ENCODE data around the gene NFXL1.

The NFXL1 gene

GRCh38 chr4:47914220-47914925, at the start of gene NFXL1:
NFXL1 (minus strand) TSS chr4:47914583; CDS start chr4:47914203, 380 bp downstream.
- no peak for TF ChIP-seq SUZ12 (IDR thresholded peaks at IDR 0.05; ENCODE audit: extremely low read depth, insufficient read depth, insufficient read length)
- no peak for TF ChIP-seq YY1 (IDR thresholded peaks at IDR 0.05; ENCODE audit: insufficient read depth, insufficient read length)
- TF ChIP-seq ZNF274 (IDR thresholded peaks at IDR 0.05; ENCODE audit: low read depth, low read length), result no peak
- Histone ChIP-seq H3K4me1 (ENCODE audit: insufficient read depth, insufficient read length) (no peaks in the 10 kb centered on the region), H3K36me3 (ENCODE audit: insufficient read depth, insufficient read length, low read length) (peaks cover 14% of the 10 kb centered on the region), H3K9ac (ENCODE audit: insufficient read length, low read depth) (peak within 1 kb of the TSS; percentile 94), H3K9me3 (ENCODE audit: insufficient read depth, low read length) (no peaks in the 10 kb centered on the region), H3K27me3 (ENCODE audit: insufficient read depth, insufficient read length) (no peaks in the 10 kb centered on the region), H3K4me3 (ENCODE audit: insufficient read length, low read depth) (peak within 1 kb of the TSS; percentile 85)
- peak; percentile 81 for DNase-seq (ENCODE audit: low read depth, low spot score)

DNA sequence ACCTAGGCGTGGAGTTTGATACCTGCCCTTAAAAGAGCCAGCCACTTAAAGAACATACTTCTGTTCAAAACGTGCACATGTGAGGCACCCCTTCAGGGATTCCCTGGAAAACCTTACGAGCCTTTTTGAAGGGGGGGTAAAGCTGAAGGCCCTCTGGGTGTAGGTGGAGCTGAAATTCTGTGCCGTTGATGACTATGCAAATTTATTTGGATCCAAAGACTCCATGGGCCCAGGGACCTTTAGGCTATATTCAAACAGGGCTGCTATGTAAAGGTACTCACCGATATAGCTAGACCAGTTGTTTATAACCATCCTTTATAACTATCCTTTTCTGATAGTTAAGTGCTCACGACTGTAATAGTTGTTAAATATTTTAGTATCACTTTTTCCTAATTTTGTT, 40.3 kb upstream of the NFXL1 start:
- Histone ChIP-seq H3K27me3 (ENCODE audit: insufficient read depth, insufficient read length) (no peaks in the 10 kb centered on the region), H3K36me3 (ENCODE audit: insufficient read depth, insufficient read length, low read length) (no peaks in the 10 kb centered on the region), H3K9ac (ENCODE audit: insufficient read length, low read depth) (no peak overlapping the region), H3K4me1 (ENCODE audit: insufficient read depth, insufficient read length) (no peaks in the 10 kb centered on the region), H3K9me3 (ENCODE audit: insufficient read depth, low read length) (no peaks in the 10 kb centered on the region; the same call in 1 of the 2 replicates), H3K4me3 (ENCODE audit: insufficient read length, low read depth) (no peak overlapping the region)
- TF ChIP-seq SUZ12 (IDR thresholded peaks at IDR 0.05; ENCODE audit: extremely low read depth, insufficient read depth, insufficient read length) (no peak), ZNF274 (IDR thresholded peaks at IDR 0.05; ENCODE audit: low read depth, low read length) (no peak), YY1 (IDR thresholded peaks at IDR 0.05; ENCODE audit: insufficient read depth, insufficient read length) (no peak)
- no peak for DNase-seq (ENCODE audit: low read depth, low spot score)

DNA sequence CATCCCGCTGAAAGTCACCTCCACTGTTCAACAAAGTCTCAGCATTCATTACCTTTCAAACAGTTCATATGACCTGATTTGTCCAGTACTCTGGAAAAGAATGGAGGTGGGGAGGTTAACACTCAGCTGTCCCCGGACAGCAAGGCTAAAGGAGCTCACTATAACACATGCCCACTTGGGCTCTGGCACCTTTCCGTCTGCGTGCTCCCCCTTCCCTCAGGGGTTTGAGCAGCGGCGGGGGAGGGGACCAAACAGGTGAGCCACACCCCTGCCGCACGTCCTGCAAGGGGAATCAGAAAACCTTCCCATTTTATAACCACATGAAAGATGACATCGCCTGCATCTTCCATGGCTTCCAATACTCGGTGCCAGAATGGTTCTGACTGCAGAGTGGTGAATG, 39.9 kb upstream of the NFXL1 start:
- Histone ChIP-seq H3K4me1 (ENCODE audit: insufficient read depth, insufficient read length) (no peaks in the 10 kb centered on the region), H3K27me3 (ENCODE audit: insufficient read depth, insufficient read length) (no peaks in the 10 kb centered on the region), H3K9ac (ENCODE audit: insufficient read length, low read depth) (no peak overlapping the region), H3K9me3 (ENCODE audit: insufficient read depth, low read length) (no peaks in the 10 kb centered on the region; the same call in 1 of the 2 replicates), H3K36me3 (ENCODE audit: insufficient read depth, insufficient read length, low read length) (no peaks in the 10 kb centered on the region), H3K4me3 (ENCODE audit: insufficient read length, low read depth) (no peak overlapping the region)
- no peak for TF ChIP-seq ZNF274 (IDR thresholded peaks at IDR 0.05; ENCODE audit: low read depth, low read length)
- no peak for DNase-seq (ENCODE audit: low read depth, low spot score)

DNA sequence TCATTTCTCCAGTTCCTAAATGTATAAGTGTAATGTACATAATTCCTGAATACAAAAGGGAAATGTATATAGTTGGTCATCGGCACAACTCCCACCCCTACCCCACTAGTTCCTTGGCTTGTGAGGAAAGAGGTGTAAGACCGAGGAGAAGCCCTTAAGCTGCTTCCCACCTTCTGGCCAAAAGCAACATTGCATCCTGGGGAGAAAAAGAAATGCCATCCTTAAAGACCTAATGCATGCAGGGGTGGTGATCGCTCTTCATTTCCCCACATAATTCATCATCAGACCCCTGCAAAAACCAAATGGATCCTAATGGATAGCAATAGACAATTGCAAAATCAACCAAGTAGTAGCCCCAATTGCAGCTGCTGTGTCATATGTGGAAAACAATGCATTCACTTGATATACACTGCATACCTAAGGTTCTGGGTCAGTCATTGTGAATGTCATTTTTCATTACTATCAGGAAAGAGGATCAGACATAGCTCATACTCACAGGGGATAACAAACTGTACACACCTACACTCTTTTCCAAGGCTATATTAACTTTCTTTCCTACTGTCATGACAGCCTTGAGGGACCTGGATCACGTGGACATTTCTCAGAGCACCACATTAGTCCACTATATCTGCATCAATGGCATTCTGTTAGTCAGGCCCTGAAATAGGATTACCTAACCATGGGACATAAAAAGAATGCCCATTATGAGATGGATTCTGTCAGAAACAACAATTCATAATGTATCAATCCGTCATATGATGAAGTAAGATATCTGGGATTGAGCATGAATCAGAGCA, 31.7 kb upstream of the NFXL1 start:
- no peaks in the 10 kb centered on the region for H3K9me3 ChIP-seq (ENCODE audit: insufficient read depth, low read length)
- H3K4me1 ChIP-seq (ENCODE audit: insufficient read depth, insufficient read length), result no peaks in the 10 kb centered on the region
- H3K36me3 ChIP-seq (ENCODE audit: insufficient read depth, insufficient read length, low read length), result no peaks in the 10 kb centered on the region
- H3K27me3 ChIP-seq (ENCODE audit: insufficient read depth, insufficient read length), result no peaks in the 10 kb centered on the region
- DNase-seq (ENCODE audit: low read depth, low spot score), result no peak
- no peak for TF ChIP-seq ZNF274 (IDR thresholded peaks at IDR 0.05; ENCODE audit: low read depth, low read length)
- no peak for TF ChIP-seq SUZ12 (IDR thresholded peaks at IDR 0.05; ENCODE audit: extremely low read depth, insufficient read depth, insufficient read length)
- no peak for TF ChIP-seq YY1 (IDR thresholded peaks at IDR 0.05; ENCODE audit: insufficient read depth, insufficient read length)
- H3K9ac ChIP-seq (ENCODE audit: insufficient read length, low read depth), result no peak overlapping the region
- H3K4me3 ChIP-seq (ENCODE audit: insufficient read length, low read depth), result no peak overlapping the region

- Histone ChIP-seq H3K9me3 (ENCODE audit: insufficient read depth, low read length) (no peaks in the 10 kb centered on the region), H3K27me3 (ENCODE audit: insufficient read depth, insufficient read length) (no peaks in the 10 kb centered on the region), H3K4me1 (ENCODE audit: insufficient read depth, insufficient read length) (no peaks in the 10 kb centered on the region), H3K4me3 (ENCODE audit: insufficient read length, low read depth) (no peak overlapping the region), H3K36me3 (ENCODE audit: insufficient read depth, insufficient read length, low read length) (no peaks in the 10 kb centered on the region), H3K9ac (ENCODE audit: insufficient read length, low read depth) (no peak overlapping the region)
- DNase-seq (ENCODE audit: low read depth, low spot score), result no peak
- TF ChIP-seq ZNF274 (IDR thresholded peaks at IDR 0.05; ENCODE audit: low read depth, low read length), result no peak
Measured at GRCh38 chr4:47942081-47942819, 27.9 kb upstream of the NFXL1 start.

DNA sequence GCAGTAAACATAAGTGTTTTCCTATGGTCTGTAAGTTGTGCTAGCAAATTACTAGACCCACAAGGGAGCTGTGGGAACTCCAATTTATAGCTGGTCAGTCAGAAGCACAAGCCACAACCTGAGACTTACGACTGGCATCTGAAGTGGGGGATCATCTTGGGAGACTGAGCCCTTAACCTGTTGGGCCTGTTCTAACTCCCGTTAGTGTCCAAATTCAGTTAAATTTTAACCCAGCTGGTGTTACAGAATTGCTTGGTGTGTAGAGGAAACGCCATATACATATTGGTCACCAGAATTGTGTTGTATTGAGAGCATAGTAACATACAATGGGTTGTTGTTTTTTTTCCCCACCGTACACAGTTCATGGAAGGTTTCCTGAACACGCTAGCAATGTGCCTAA, 25.1 kb upstream of the NFXL1 start:
- Histone ChIP-seq H3K9me3 (ENCODE audit: insufficient read depth, low read length) (no peaks in the 10 kb centered on the region), H3K9ac (ENCODE audit: insufficient read length, low read depth) (no peak overlapping the region), H3K36me3 (ENCODE audit: insufficient read depth, insufficient read length, low read length) (no peaks in the 10 kb centered on the region), H3K27me3 (ENCODE audit: insufficient read depth, insufficient read length) (no peaks in the 10 kb centered on the region), H3K4me3 (ENCODE audit: insufficient read length, low read depth) (no peak overlapping the region), H3K4me1 (ENCODE audit: insufficient read depth, insufficient read length) (no peaks in the 10 kb centered on the region)
- TF ChIP-seq ZNF274 (IDR thresholded peaks at IDR 0.05; ENCODE audit: low read depth, low read length) (no peak), SUZ12 (IDR thresholded peaks at IDR 0.05; ENCODE audit: extremely low read depth, insufficient read depth, insufficient read length) (no peak), YY1 (IDR thresholded peaks at IDR 0.05; ENCODE audit: insufficient read depth, insufficient read length) (no peak)
- no peak for DNase-seq (ENCODE audit: low read depth, low spot score)

DNA sequence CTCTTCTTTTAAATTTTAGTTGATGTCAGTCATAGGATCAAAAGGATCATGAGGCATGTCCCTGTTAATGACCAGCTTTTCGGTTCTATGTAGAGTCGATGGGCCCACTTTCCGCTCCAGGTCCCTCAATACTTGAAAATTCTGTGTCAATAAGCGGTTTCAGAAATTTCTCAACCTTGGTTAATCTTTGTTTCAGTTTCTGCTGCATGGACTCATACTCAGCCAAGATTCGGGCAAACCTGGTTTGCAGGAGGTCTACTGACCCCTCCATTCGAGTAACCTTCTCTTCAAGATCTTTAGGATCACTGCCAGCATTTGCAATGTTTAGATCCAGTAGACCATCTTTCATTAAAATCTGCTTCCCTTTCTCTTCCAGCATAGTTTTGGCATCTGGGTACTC, 22.0 kb upstream of the NFXL1 start:
- no peaks in the 10 kb centered on the region for H3K4me1 ChIP-seq (ENCODE audit: insufficient read depth, insufficient read length)
- H3K27me3 ChIP-seq (ENCODE audit: insufficient read depth, insufficient read length), result no peaks in the 10 kb centered on the region
- H3K36me3 ChIP-seq (ENCODE audit: insufficient read depth, insufficient read length, low read length), result no peaks in the 10 kb centered on the region
- no peaks in the 10 kb centered on the region; the same call in 1 of the 2 replicates for H3K9me3 ChIP-seq (ENCODE audit: insufficient read depth, low read length)
- TF ChIP-seq YY1 (IDR thresholded peaks at IDR 0.05; ENCODE audit: insufficient read depth, insufficient read length) (no peak), SUZ12 (IDR thresholded peaks at IDR 0.05; ENCODE audit: extremely low read depth, insufficient read depth, insufficient read length) (no peak), ZNF274 (IDR thresholded peaks at IDR 0.05; ENCODE audit: low read depth, low read length) (no peak)
- H3K9ac ChIP-seq (ENCODE audit: insufficient read length, low read depth), result no peak overlapping the region
- no peak overlapping the region for H3K4me3 ChIP-seq (ENCODE audit: insufficient read length, low read depth)
- no peak for DNase-seq (ENCODE audit: low read depth, low spot score)

Measured in NT2/D1 (cell line).